Measurements from ENCODE around the gene FOXN3.
A peak's percentile ranks its signal among the peaks of the same experiment; 100 is the strongest.

Gene FOXN3

DNA sequence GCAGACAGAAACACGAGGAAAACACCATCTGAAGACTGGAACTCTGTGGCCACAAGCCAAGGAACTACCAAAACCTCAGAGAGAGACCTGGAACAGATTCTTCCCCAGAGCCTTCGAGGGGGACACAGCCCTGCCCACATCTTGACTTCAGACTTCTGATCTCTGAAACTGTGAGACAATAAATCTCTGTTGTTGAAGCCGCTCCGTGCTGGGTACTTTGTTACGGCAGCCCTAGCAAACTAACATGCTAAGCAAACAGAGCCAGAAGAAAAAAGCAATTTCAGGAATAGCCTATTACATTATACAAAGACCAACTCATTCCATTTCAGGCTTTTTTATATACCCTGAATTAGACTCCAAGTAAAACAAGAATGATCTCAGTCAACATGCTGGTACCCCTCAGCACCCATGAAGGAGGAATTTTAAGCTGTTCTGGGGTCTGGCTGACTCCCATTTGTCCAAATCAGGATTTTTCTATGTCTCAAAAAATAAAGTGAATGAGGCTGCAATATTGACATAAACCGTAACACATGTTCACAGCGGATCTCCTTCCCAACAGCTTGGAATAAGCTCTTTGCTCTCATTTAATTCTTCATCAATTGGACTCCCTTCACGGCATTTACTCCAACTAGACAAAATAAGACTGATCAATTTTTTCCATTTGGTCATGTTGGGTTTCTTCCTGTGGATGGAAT lies 190.1 kb downstream of the FOXN3 start:
- Mint-ChIP-seq H3K27ac (peak overlapping the region; percentile 85), H3K36me3 (ENCODE audit: low read depth) (peaks cover 31% of the 10 kb centered on the region), H3K27me3 (no peaks in the 10 kb centered on the region), H3K4me3 (peak overlapping the region; percentile 41), H3K4me1 (ENCODE audit: low read depth) (peaks cover 53% of the 10 kb centered on the region), H3K9me3 (no peaks in the 10 kb centered on the region)

DNA sequence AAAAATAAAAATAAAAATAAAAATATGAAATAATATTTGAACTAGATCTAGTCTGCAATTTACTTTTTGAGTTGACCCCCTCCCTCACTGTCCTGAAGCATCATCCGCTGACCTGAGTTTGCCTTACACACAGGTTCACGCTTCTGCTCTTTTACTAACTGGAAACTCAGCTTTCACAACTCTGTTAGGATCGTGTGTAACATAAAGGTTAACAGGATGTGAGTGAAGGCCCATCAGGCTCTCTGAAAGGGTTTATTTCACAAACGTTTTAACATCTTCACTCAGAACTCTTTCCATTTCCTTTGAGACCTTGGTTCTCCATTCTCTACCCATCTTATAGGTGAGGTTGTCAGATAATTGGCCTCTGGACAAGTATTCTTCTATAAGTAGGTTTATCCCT lies 191.4 kb downstream of the FOXN3 start:
- H3K4me3 Mint-ChIP-seq = peak overlapping the region; percentile 43

DNA sequence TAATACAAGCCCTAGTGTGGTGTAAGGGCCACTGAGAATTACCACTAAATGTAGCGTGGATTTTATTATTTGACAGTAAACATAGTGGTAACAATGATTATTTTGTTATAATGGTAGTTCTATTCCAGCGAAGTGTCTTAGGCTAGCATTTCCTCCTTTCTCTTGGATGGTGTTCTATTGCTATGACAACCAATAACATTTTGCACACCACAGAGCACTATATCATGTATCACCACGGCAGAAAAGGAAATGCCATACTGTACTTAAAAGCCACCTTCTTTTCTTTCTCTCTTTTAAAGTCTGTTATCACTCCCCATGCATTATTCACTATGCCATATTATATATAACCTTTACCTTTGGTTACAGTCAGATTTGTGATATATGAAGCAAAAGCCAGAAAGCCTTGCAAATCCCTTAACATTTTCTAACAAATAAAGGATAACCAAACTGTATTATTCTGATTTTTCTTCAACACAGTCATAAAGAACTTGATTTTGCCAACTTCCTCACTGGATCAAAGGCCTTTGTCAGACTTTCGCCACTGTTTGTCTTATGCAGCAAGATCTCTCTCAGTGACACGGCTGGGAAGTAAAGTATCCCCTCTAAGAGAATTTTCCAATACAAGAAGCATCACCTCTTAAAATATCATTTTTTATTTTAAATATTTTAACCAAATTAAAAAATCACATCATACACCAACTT lies 195.8 kb downstream of the FOXN3 start:
- H3K4me3 Mint-ChIP-seq = no peak overlapping the region
- peak overlapping the region; percentile 55 for H3K27ac Mint-ChIP-seq
- H3K4me1 Mint-ChIP-seq (ENCODE audit: low read depth) = peaks cover 40% of the 10 kb centered on the region
- H3K9me3 Mint-ChIP-seq = no peaks in the 10 kb centered on the region
- H3K27me3 Mint-ChIP-seq = no peaks in the 10 kb centered on the region
- H3K36me3 Mint-ChIP-seq (ENCODE audit: low read depth) = peaks cover 41% of the 10 kb centered on the region

More for the DNA sequence above, 191.4 kb downstream of the FOXN3 start:
- Mint-ChIP-seq H3K27me3 (no peaks in the 10 kb centered on the region), H3K36me3 (ENCODE audit: low read depth) (peaks cover 32% of the 10 kb centered on the region), H3K9me3 (no peaks in the 10 kb centered on the region), H3K4me1 (ENCODE audit: low read depth) (peaks cover 59% of the 10 kb centered on the region), H3K27ac (peak overlapping the region; percentile 85)

DNA sequence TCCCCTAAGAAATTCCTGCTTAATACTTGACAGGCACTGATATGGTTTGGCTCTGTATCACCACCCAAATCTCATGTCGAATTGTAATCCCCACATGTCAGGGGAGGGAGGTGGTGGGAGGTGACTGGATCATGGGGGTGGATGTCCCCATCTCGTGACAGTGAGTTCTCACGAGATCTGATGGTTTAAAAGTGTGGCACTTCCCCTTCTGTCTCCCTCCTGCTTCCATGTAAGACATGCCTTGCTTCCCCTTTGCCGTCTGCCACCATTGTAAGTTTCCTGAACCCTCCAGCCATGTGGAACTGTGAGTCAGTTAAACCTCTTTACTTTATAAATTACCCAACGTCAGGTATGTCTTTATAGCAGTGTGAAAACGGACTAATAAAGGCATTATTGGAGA lies 198.0 kb downstream of the FOXN3 start:
- no peak overlapping the region for H3K27ac Mint-ChIP-seq
- H3K36me3 Mint-ChIP-seq (ENCODE audit: low read depth) = peaks cover 34% of the 10 kb centered on the region
- H3K4me1 Mint-ChIP-seq (ENCODE audit: low read depth) = peaks cover 32% of the 10 kb centered on the region
- no peak overlapping the region for H3K4me3 Mint-ChIP-seq
- H3K9me3 Mint-ChIP-seq = no peaks in the 10 kb centered on the region
- H3K27me3 Mint-ChIP-seq = no peaks in the 10 kb centered on the region

DNA sequence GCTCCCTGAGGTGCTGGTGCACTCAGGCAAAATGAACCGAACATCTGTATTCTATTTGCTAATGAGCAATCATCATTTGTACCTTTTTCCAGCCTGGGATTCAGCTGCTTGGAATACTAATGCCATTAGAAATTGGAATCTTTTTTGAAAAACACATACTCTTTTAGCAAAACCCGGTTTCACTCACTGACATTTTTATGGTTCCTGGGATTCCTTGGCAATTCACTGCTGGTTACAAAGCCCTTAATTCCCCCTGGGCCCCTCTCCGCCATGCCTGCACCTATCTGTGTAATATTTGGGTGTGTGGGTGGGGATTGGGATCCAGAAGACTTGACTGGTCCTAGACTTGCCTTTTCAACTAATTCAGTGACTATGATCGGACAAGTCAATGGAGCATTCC lies 199.1 kb downstream of the FOXN3 start:
- H3K27ac Mint-ChIP-seq = no peak overlapping the region
- peaks cover 32% of the 10 kb centered on the region for H3K4me1 Mint-ChIP-seq (ENCODE audit: low read depth)
- peaks cover 37% of the 10 kb centered on the region for H3K36me3 Mint-ChIP-seq (ENCODE audit: low read depth)
- H3K9me3 Mint-ChIP-seq = no peaks in the 10 kb centered on the region
- no peak overlapping the region for H3K4me3 Mint-ChIP-seq
- H3K27me3 Mint-ChIP-seq = no peaks in the 10 kb centered on the region

DNA sequence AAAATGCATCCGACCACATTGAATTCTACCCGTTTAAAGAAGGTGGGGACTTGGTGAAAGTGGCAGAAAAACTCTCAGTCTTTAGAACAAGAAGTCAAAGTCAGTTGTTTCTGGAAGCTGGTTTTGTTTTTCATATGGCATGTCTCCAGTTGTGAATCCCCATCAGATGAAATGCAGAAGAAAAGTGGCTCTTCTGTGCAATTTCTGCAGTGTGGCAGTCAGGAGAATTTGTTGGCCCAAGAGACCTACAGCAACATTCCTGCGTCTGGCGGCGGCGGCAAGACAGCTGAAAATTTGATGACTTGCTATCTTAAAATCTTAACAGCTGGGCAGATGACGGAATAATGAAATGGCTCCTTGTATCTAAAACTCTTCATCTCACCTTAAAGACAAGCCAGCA lies 201.5 kb downstream of the FOXN3 start:
- H3K27ac Mint-ChIP-seq = no peak overlapping the region
- H3K36me3 Mint-ChIP-seq (ENCODE audit: low read depth) = peaks cover 33% of the 10 kb centered on the region
- H3K4me3 Mint-ChIP-seq = no peak overlapping the region
- H3K9me3 Mint-ChIP-seq = no peaks in the 10 kb centered on the region
- peaks cover 12% of the 10 kb centered on the region for H3K4me1 Mint-ChIP-seq (ENCODE audit: low read depth)
- H3K27me3 Mint-ChIP-seq = no peaks in the 10 kb centered on the region

DNA sequence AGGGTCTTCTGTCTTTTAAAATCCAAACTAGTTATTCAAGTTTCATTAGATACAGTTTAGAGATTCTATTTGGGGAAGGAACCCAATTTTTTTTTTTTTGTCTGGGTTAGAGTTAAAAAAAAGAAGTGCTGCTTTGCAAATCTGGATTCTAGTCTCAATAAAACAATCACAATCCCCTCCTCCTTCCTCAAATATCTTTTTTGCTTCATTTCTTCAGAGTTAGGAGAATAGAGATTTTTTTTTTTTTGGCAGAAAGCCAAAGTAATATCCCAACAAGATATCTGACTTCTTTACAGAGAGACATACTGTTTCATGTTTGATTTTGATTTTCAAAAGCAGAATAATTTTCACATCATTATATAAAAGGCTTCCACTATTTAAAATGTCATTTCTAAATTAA lies 201.9 kb downstream of the FOXN3 start:
- Mint-ChIP-seq H3K4me1 (ENCODE audit: low read depth) (peaks cover 11% of the 10 kb centered on the region), H3K9me3 (no peaks in the 10 kb centered on the region), H3K36me3 (ENCODE audit: low read depth) (peaks cover 32% of the 10 kb centered on the region), H3K27me3 (no peaks in the 10 kb centered on the region), H3K27ac (no peak overlapping the region), H3K4me3 (no peak overlapping the region)

DNA sequence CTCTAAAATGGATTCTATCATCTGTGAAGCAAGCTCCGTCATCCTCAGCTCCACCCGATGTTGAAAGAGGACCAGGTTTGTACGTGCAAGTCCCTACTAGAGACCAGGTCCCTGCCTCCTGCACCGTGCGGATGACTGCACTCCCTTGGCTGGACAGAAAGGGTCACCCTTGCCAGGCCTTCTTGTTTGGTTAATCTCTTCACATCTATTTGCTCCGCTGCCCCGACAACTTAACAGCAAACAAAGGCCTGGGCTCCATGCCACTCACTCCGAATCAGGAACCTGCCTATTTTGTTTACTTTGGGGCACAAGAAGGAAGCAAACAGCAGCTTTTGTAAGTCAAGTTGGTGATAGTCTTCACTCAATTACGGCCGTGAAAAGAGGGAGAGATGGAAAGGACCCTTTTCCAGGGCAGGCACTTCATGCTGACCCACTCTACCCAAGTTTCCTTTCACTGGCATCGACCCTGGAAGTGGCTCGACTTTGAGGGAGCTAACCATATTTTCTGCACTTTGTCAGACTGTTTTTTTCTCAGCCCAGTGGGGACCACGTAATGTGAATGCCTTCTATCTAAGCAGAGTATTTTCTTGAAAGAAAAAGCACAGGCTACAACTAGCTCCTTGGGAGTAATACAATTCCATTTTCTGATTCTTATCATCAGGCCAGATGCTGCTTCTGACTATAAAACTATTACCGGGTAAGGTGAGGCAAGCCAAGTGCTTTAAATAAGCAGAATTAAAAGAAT lies 202.6 kb downstream of the FOXN3 start:
- Mint-ChIP-seq H3K4me1 (ENCODE audit: low read depth) (peaks cover 11% of the 10 kb centered on the region), H3K27me3 (no peaks in the 10 kb centered on the region), H3K36me3 (ENCODE audit: low read depth) (peaks cover 26% of the 10 kb centered on the region), H3K4me3 (no peak overlapping the region), H3K9me3 (no peaks in the 10 kb centered on the region), H3K27ac (no peak overlapping the region)

DNA sequence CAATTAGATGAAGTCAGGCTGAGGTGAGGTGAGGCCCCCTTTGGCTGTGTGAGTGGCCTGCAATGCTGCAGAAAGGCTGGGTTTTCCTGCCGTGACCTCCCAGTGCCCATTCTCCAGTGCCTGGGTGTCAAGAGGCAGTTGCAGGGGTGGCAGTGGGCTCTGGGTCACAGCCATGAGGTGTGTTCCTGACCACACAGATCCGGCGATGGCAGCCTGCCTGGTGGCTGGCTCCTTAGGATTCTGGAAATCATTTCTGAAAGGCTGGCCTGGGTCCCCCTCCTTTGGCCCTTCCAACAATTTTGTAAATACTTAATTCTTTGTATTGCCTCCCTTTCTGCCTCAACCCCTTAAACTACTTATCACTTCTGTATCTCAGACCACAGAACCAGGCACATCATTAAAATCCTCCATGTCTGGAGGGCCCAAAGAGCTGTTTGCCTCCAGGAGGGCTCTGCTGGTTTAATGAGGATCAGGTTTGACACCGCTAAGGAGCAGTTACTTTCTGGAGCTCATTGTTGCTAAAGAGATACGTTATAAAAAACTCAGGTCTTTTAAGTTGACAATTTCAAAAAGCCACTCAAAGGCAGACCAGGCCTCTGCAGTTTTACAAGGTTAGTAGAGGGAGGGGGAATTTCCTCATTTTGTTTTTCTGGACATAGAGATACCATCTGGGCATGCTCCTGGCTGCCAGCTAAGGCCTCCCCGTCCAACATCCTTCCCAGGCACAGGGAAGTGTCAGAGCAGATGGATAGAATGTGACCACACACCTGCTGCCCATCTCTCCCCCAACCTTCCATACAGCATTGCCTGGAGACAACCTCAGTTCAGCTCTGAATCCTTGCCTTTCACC lies 204.4 kb downstream of the FOXN3 start:
- Mint-ChIP-seq H3K4me3 (no peak overlapping the region), H3K36me3 (ENCODE audit: low read depth) (peaks cover 16% of the 10 kb centered on the region), H3K27ac (no peak overlapping the region), H3K9me3 (no peaks in the 10 kb centered on the region), H3K27me3 (no peaks in the 10 kb centered on the region), H3K4me1 (ENCODE audit: low read depth) (peaks cover 6% of the 10 kb centered on the region)

DNA sequence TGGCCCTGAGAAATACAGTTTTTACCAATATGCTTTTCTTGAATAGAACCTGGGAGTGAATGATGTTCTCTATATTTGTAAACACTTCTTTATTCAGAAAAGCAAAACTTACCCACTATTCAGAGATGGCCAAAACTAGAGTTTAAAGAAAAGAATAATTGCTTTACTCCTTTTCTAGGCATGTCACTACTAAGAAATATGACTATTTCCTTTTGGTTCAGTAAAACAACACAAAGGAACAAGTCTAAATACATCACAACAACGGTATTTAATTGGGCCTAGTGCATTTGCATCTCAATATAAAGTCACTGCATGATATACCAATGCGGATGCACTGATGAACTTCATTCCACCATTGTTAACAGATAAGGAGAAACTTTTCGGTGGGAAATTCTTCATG lies 207.5 kb downstream of the FOXN3 start:
- H3K27me3 Mint-ChIP-seq = no peaks in the 10 kb centered on the region
- no peaks in the 10 kb centered on the region for H3K9me3 Mint-ChIP-seq
- H3K36me3 Mint-ChIP-seq (ENCODE audit: low read depth) = peaks cover 36% of the 10 kb centered on the region
- peaks cover 12% of the 10 kb centered on the region for H3K4me1 Mint-ChIP-seq (ENCODE audit: low read depth)
- H3K27ac Mint-ChIP-seq = no peak overlapping the region
- no peak overlapping the region for H3K4me3 Mint-ChIP-seq

DNA sequence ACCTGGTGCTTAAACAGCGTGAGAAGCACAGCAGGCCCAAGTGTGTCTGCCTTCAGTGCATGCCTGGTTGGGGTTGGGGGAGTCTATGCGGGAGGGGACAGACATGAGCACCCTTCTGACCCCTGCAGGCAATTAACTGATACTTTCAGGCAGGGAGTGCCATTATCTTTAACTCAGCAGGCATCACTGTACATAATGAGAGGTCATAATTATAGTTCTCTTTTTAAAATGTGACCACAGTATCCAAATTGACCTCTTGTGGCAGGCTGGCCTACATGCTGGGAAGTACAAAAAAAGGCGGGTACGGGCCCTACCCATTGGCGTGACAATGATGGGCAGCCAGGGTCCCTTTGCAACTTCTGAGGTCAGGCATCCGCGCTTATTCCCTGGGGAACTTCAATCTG lies 209.1 kb downstream of the FOXN3 start:
- H3K9me3 Mint-ChIP-seq = no peaks in the 10 kb centered on the region
- H3K4me3 Mint-ChIP-seq = no peak overlapping the region
- H3K36me3 Mint-ChIP-seq (ENCODE audit: low read depth) = peaks cover 36% of the 10 kb centered on the region
- no peaks in the 10 kb centered on the region for H3K27me3 Mint-ChIP-seq
- H3K27ac Mint-ChIP-seq = no peak overlapping the region
- peaks cover 26% of the 10 kb centered on the region for H3K4me1 Mint-ChIP-seq (ENCODE audit: low read depth)

DNA sequence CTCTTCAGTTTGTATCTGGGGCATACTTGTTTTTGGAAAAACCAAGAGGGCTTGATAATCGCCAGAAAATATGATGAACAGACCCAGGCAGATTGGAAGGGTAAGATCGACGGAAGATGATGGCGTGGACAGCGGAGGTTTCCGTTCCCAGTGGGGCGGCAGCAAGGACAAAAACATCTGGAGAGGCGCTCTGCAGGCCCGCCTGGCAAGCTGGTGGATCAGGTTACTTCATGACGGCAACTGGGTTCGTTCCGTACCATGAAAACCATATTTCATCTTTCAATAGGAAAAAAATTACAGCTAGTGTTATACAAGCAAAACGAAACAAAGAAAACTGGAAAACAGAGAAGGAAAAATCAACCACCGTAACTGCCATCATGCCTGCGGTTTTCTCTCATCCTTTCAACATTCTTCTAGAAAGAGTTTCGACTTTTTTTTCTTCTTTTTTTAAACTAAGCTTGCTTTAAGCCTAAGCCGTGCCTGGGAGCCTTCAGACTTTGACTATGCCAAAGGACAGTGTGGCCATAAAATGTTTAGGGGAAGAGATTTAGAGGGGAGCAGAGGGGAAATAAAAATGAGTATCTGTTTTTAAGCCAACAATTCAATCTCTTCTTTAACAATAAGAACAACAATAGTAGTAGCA lies 210.5 kb downstream of the FOXN3 start:
- no peaks in the 10 kb centered on the region for H3K27me3 Mint-ChIP-seq
- H3K27ac Mint-ChIP-seq = no peak overlapping the region
- H3K36me3 Mint-ChIP-seq (ENCODE audit: low read depth) = peaks cover 44% of the 10 kb centered on the region
- H3K4me3 Mint-ChIP-seq = no peak overlapping the region
- no peaks in the 10 kb centered on the region for H3K9me3 Mint-ChIP-seq
- H3K4me1 Mint-ChIP-seq (ENCODE audit: low read depth) = peaks cover 40% of the 10 kb centered on the region

DNA sequence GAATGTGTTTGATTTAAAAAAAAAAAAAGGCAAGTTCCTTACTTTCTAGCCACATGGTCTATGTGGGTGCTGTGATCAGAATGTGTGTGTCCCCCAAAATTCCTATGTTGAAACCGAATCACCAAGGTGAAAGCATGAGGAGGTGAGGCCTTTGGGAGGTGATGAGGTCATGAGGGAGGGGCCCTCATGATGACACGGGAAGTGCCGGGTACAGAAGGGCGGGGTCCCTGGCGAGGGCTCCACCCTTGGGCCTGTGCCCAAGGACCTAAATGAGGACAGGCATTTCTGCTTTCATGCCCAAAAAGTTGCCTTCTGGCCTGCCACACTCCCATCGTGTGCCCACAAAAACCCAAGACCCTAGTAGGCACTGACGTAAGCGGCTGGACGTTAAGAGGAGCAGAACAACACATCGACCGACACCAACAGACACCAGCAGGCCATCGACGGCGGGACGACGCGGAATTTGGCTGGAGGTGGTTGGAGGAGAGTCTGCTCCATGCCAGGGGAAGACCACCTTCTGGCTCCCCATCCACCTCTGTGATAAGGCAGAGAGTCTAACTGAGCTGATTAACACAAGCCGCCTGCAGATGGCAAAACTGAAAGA lies 211.8 kb downstream of the FOXN3 start:
- Mint-ChIP-seq H3K9me3 (no peaks in the 10 kb centered on the region), H3K27me3 (no peaks in the 10 kb centered on the region), H3K4me3 (no peak overlapping the region), H3K36me3 (ENCODE audit: low read depth) (peaks cover 48% of the 10 kb centered on the region), H3K4me1 (ENCODE audit: low read depth) (peaks cover 51% of the 10 kb centered on the region), H3K27ac (peak overlapping the region; percentile 58)
